GM19023 (cell line): ENCODE results near the gene TPT1.

Experiments used
- ATAC-seq: cut with Tn5 transposase; IDR thresholded peaks from one replicate; pipeline ENCODE4 v1.9.1; 2021; ENCODE audit warnings: mild to moderate bottlenecking, moderate library complexity; ENCODE audit not compliant: unreplicated experiment

Gene TPT1

GRCh38 chr13:45336025-45336800, 4.8 kb downstream of the TPT1 start:
- no peak for ATAC-seq

DNA sequence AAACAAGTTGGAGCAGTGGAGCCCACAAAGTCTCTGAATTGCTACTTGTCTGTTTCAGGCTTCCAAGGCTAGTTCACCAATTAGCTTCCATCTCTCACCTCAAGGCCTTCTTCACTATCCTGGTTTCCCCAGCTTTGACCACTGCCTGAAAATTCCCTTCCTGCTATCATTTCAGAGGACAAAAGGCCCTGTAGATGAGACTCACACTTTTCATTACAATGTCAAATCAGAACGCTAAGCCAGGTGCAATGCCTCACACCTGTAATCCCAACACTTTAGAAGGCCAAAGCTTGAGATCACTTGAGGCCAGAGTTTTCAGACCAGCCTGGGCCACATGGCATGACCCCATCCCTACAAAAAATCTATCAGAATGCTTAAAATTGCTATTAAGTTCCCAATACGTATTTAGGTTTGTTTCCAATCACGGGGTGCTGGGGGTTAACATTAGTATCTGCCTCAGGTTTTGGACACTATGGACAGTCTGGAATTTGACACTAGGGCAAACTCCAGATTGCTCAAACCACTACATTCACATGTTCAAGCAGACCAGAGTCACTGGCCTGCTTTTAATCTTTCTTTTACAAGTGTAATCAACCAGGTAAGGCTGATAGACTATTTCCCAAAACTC, 5.5 kb downstream of the TPT1 start:
- ATAC-seq, result no peak

DNA sequence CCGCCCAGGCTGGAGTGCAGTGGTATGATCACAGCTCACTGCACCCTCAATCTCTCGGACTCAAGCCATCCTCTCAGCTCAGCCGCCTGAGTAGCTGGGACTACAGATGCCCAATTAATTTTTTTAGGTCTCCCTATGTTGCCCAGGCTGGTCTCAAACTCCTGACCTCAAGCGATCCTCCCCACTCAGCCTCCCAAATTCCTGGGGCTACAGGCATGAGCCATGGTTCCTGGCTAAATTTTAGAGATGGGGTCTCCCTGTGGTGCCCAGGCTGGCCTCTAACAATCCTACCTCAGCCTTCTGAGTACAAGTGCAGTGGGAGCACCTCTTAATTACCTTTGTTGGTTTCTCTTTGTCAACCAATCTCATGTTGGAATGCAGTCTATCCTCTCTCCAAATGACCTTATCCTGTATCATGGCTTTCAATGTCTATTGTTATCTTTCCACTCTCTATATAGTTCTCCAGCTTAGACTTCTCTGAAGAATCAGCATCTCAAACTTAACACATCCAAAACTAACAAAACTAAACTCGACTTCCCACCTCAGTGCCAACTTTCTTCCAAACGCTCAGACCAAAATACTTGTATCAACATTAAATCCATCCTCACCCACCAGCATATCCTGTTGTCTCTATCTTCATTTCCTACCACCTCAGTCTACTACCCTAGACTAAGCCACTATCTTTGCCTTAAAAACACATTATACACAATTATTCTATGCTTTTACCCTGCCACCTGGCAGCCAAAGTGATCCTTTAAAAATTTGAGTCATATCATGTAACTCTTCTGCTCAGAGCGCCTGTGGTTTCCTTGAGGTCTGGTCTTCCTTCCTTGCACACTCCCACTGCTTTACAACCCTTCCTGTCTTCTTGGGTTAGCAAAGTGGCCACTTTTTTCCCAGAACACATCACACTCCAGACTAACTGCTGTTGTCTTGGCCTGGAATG, 6.7 kb downstream of the TPT1 start:
- ATAC-seq, result no peak

GRCh38 chr13:45333251-45333976, 7.6 kb downstream of the TPT1 start:
- no peak for ATAC-seq

GRCh38 chr13:45332831-45333219, 8.2 kb downstream of the TPT1 start:
- no peak for ATAC-seq

- ATAC-seq, result no peak
Observed at GRCh38 chr13:45332036-45332830, 8.8 kb downstream of the TPT1 start.

DNA sequence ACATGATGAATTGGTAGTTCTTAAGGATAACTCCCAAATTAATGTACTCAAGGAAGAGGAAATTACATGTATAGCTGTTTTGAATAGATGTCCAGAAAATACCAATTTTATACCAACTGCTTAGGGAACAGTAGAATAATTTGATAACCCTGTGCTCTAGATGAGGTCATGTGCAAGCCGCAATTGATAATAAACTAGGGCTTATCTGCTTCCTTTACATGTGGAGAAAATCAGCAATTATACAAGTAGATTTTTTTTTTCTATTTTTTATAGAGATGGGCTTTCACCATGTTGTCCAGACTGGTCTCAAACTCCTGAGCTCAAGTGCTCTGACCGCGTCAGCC, 9.3 kb downstream of the TPT1 start:
- no peak for ATAC-seq

GRCh38 chr13:45331123-45331619, 9.8 kb downstream of the TPT1 start:
- ATAC-seq, result no peak

GRCh38 chr13:45328661-45329111, 12.3 kb downstream of the TPT1 start:
- ATAC-seq, result no peak

DNA sequence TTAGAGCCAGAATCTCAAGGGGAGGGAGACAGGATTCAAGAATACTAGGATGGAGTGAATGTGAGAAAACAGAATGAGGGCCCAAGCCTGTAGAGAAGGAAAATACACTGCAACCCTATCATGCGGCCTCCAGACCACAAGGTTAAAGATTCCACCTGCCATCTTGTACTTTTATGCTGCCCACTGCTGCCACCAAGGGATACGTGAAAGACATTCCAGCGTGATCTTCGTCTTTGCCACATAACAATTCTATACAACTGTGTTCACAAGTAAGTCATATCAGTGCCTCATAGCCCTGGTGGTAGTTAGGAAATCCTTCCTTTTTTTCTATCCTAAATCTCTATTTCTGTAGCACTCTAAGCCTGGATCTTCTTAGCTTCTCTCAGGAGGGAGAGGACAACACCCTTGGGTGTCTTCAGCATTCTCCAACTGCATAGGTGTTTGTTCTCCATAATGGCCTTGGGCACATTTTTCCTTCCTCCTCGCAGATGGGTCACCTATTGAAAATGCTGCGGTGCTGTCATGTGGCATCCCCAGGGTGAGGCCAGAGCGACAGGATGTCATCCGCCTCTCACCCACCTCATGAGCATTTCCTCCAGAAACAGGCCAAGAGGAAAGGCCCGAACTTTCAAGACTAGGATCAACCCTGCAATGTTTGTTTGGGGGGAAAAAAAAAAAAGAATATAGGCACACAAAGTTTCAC, 13.6 kb downstream of the TPT1 start:
- no peak for ATAC-seq

DNA sequence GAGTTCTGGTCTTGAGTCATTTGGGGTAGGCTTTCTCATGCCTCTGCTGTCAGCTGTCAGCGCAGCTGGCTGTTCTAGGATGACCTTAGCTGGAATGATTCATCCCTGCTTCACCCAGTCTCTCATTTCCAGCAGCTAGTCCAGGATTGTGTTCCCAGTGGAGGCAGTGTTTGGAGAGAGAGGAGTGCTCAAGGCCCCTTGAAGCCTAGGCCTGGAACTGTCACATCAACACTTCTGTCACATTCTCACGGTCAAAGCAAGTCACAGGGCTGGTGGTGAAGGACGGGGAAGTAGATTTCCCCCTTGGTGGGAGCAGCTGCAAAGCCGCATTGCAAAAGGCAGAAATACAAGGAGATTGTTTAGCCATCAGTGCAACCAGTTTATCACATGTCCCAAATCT, 15.2 kb downstream of the TPT1 start:
- ATAC-seq, result no peak

GRCh38 chr13:45320876-45321629, 19.9 kb downstream of the TPT1 start:
- ATAC-seq, result no peak

DNA sequence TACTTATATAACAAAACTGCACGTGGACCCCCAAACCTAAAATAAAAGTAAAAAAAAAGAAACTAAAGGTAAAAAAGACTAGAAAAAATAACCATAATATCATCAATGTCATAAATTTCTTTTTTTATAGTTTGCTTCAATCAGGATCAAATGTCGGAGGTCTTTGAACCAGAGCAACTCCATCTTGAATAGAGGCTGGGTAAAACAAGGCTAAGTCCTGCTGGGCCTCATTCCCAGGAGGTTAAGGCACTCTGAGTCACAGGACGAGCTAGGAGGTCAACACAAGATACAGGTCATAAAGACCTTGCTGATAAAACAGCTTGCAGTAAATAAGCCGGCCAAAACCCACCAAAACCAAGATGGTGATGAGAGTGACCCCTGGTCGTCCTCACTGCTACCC, 24.0 kb downstream of the TPT1 start:
- no peak for ATAC-seq

GRCh38 chr13:45316338-45316737, 24.6 kb downstream of the TPT1 start:
- no peak for ATAC-seq

GRCh38 chr13:45315520-45316167, 25.3 kb downstream of the TPT1 start:
- no peak for ATAC-seq

GRCh38 chr13:45314822-45315221, 26.2 kb downstream of the TPT1 start:
- ATAC-seq, result no peak

DNA sequence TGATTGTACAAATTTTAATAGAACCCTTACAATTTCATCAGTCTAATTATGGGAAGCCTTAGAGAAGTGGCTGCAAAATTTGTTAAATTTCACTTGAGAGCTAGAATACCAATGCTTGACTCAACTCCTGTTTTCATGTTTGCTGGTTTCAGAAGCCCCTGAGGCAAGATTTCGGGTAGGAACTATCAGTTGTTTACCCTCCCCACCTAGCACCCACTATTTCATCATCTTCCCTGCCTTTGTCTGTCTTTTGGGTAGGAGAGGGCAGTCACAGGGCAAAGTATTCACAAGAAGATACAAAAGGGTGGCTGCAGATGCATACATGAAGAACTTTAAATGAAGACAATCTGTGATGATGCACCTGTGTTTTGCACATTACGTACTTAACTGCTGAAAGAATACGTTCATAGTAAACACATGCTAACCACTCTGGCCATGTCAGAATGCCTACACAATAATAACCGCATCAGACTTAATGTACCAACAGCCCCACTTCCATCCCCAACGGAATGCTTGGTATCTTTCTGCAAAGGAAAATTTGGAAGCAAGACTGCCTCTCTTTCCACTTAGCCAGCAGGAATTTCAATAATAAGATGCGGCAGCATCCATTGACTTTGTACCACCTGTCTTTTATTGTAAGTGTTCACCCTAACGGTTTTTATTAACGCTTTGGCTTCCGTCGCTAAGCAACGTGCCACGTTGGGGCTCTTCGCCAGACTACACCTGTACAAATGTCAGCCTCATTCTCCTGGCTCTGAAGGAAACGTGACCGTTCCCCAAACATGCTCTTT, 30.4 kb downstream of the TPT1 start:
- no peak for ATAC-seq
